Panc1 (cell line): ENCODE results near the gene CDK11A. TPM values are rescaled to one million over a fixed set of nuclear protein-coding genes. Genes with fewer than 3 reads are reported as not detected.

Experiments used
- ATAC-seq: fragments of 200-7000 bp; cut with Tn5 transposase; 2 replicates; pipeline ENCODE4 v1.9.1; 2020; ENCODE audit warnings: mild to moderate bottlenecking, moderate library complexity
- BruUV-seq: library from RNA; stranded (reverse); fragments of 400-500 nt; replicated peaks from 2 replicates; lab custom pipeline; 2021; lab: Mats Ljungman, UMichigan
- CTCF ChIA-PET: fragments of 300-600 bp; sonication (Branson Sonifier 250); formaldehyde crosslinking; loops from one replicate; lab custom pipeline; 2022; ENCODE audit warnings: antibody characterized with exemption; lab: Charles Lee
- POLR2A ChIA-PET: fragments of 300-600 bp; sonication (Branson Sonifier 250); formaldehyde crosslinking; loops from one replicate; lab custom pipeline; 2022; ENCODE audit warnings: antibody characterized with exemption; lab: Charles Lee
- DNase-seq: peaks from one replicate; pipeline ENCODE4 v3.0.0-alpha.2; 2010; ENCODE audit warnings: low read depth, low spot score
- H3K27ac ChIP-seq: 2 replicates; pipeline ENCODE4 v1.5.1; 2011; ENCODE audit warnings: mild to moderate bottlenecking, low read length, inconsistent platforms
- H3K27me3 ChIP-seq: fragments of 200-500 bp; sonication (Bioruptor generic); 2 replicates; pipeline ENCODE4 v1.6.0; 2014; ENCODE audit warnings: low read length, inconsistent platforms; ENCODE audit not compliant: control insufficient read depth, insufficient read depth
- H3K36me3 ChIP-seq: fragments of 200-500 bp; sonication (Bioruptor generic); 2 replicates; pipeline ENCODE4 v1.5.1; 2014; ENCODE audit warnings: inconsistent platforms, mild to moderate bottlenecking, low read length, moderate library complexity; ENCODE audit not compliant: control insufficient read depth, insufficient read depth
- H3K4me1 ChIP-seq: 2 replicates; pipeline ENCODE4 v1.5.1; 2011; ENCODE audit warnings: inconsistent platforms, mild to moderate bottlenecking, low read length, moderate library complexity; ENCODE audit not compliant: control insufficient read depth, insufficient read depth
- H3K4me3 ChIP-seq, 2 experiments: 2 replicates each; pipeline ENCODE4 v1.5.1; 2011 to 2012; ENCODE audit warnings: low read depth in 2 of 2, low read length in 2 of 2, mild to moderate bottlenecking in 2 of 2, inconsistent platforms in 1 of 2, moderate library complexity in 1 of 2
- H3K9me3 ChIP-seq: fragments of 200-500 bp; sonication (Bioruptor generic); 2 replicates; pipeline ENCODE4 v1.5.1; 2014; ENCODE audit warnings: low read depth, mild to moderate bottlenecking, inconsistent platforms, low read length, moderate library complexity; ENCODE audit not compliant: control insufficient read depth, insufficient read depth
- POLR2AphosphoS5 ChIP-seq: IDR thresholded peaks from 2 replicates; pipeline ENCODE4 v1.6.1; 2012; ENCODE audit warnings: mild to moderate bottlenecking, low read depth, low read length, moderate library complexity
- SIN3A ChIP-seq: IDR thresholded peaks from 2 replicates; pipeline ENCODE4 v1.6.1; 2012; ENCODE audit warnings: low read depth, mild to moderate bottlenecking, low read length, moderate library complexity, borderline replicate concordance; ENCODE audit not compliant: insufficient read depth
- TCF7L2 ChIP-seq: IDR thresholded peaks from 2 replicates; pipeline ENCODE4 v1.6.1; 2011; ENCODE audit warnings: mild to moderate bottlenecking, low read depth, low read length, inconsistent platforms
- in situ Hi-C: cut with HindIII; loops from 2 replicates; pipeline ENCODE4 v1.10.0; 2016; ENCODE audit warnings: low sequenced_read_pairs, low pct_unique_long_range_greater_than_20kb
- intact Hi-C: fragments of 100-400 bp; cut with micrococcal nuclease; formaldehyde crosslinking; loops from one replicate; pipeline ENCODE4 v1.10.0; 2022; ENCODE audit not compliant: unreplicated experiment
- total RNA-seq: library from RNA; stranded (reverse); gene quantifications from one replicate; pipeline ENCODE4 v1.2.1, GENCODE V29; 2021; ENCODE audit not compliant: unreplicated experiment
- TF ChIP-seq, protein P1 (sequence below), 2 experiments: IDR thresholded peaks; 2 replicates each; pipeline ENCODE4 v1.6.1; 2011 to 2012; ENCODE audit warnings: low read depth in 2 of 2, control low read depth in 1 of 2, low read length in 1 of 2, mild to moderate bottlenecking in 1 of 2, moderate library complexity in 1 of 2; ENCODE audit not compliant: insufficient read depth in 1 of 2
- TF ChIP-seq, protein P2 (sequence below): fragments of 450-650 bp; IDR thresholded peaks from 2 replicates; pipeline ENCODE4 v1.5.1; 2017; ENCODE audit warnings: mild to moderate bottlenecking

The CDK11A gene
- total RNA-seq, 1 experiment from 2014 or later, result 83.6 TPM

DNA sequence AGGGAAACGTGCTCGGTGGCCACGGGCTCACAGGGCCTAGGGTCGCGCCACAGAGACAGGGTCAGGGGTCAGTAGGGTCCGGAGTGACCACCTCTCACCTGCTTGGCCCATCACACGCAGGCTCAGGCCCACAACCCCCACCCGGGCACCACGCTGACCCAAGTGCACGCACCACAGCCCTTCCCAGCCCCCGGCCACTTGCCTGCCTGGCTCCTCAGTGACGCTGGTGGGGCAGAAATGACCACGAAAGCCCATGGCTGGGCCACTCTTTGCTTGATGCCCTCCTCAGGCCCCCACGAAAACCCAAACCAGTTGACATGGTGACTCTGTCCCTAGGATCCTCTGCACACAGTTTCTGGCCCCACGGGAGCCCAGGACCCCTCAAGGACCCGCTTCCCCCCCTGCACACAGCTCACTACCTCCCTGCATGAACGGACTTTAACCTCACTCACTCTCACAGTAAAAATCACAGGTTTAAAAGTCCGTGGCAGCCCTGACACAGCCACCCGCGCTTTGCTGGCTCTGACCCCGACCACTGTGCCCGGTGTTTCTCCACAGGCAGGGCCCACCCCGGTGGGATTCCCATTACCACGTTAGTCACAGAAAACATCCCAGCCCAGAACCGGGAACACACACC, 33.4 kb upstream of the CDK11A start:
- in situ Hi-C loops, result no loop called here
- H3K4me1 ChIP-seq, result no peaks in the 10 kb centered on the region
- TF ChIP-seq, protein P1, sequence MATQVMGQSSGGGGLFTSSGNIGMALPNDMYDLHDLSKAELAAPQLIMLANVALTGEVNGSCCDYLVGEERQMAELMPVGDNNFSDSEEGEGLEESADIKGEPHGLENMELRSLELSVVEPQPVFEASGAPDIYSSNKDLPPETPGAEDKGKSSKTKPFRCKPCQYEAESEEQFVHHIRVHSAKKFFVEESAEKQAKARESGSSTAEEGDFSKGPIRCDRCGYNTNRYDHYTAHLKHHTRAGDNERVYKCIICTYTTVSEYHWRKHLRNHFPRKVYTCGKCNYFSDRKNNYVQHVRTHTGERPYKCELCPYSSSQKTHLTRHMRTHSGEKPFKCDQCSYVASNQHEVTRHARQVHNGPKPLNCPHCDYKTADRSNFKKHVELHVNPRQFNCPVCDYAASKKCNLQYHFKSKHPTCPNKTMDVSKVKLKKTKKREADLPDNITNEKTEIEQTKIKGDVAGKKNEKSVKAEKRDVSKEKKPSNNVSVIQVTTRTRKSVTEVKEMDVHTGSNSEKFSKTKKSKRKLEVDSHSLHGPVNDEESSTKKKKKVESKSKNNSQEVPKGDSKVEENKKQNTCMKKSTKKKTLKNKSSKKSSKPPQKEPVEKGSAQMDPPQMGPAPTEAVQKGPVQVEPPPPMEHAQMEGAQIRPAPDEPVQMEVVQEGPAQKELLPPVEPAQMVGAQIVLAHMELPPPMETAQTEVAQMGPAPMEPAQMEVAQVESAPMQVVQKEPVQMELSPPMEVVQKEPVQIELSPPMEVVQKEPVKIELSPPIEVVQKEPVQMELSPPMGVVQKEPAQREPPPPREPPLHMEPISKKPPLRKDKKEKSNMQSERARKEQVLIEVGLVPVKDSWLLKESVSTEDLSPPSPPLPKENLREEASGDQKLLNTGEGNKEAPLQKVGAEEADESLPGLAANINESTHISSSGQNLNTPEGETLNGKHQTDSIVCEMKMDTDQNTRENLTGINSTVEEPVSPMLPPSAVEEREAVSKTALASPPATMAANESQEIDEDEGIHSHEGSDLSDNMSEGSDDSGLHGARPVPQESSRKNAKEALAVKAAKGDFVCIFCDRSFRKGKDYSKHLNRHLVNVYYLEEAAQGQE (IDR thresholded peaks at IDR 0.05; ENCODE audit: insufficient read depth in 1 of 2, low read depth in 2 of 2, low read length in 1 of 2), result no peak
- no peak for TF ChIP-seq TCF7L2
- TF ChIP-seq POLR2AphosphoS5, result no peak
- no peak for TF ChIP-seq SIN3A
- TF ChIP-seq, protein P2, sequence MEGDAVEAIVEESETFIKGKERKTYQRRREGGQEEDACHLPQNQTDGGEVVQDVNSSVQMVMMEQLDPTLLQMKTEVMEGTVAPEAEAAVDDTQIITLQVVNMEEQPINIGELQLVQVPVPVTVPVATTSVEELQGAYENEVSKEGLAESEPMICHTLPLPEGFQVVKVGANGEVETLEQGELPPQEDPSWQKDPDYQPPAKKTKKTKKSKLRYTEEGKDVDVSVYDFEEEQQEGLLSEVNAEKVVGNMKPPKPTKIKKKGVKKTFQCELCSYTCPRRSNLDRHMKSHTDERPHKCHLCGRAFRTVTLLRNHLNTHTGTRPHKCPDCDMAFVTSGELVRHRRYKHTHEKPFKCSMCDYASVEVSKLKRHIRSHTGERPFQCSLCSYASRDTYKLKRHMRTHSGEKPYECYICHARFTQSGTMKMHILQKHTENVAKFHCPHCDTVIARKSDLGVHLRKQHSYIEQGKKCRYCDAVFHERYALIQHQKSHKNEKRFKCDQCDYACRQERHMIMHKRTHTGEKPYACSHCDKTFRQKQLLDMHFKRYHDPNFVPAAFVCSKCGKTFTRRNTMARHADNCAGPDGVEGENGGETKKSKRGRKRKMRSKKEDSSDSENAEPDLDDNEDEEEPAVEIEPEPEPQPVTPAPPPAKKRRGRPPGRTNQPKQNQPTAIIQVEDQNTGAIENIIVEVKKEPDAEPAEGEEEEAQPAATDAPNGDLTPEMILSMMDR, result no peak
- H3K27me3 ChIP-seq, result no peaks in the 10 kb centered on the region
- H3K27ac ChIP-seq, result no peak overlapping the region
- POLR2A ChIA-PET, result interaction anchor here (0.6 kb wide), 1 partner anchor 139 kb away, joined by 10 read pairs; no protein-coding TSS in a partner anchor
- CTCF ChIA-PET, result no interaction called here
- H3K4me3 ChIP-seq, result no peak overlapping the region
- no peak for DNase-seq
- ATAC-seq, result no peak
- intact Hi-C loops, result no loop called here
- H3K9me3 ChIP-seq, result no peaks in the 10 kb centered on the region
- H3K36me3 ChIP-seq, result peaks cover 4% of the 10 kb centered on the region; the same call in 1 of the 2 replicates
- no TSS peak for BruUV-seq

DNA sequence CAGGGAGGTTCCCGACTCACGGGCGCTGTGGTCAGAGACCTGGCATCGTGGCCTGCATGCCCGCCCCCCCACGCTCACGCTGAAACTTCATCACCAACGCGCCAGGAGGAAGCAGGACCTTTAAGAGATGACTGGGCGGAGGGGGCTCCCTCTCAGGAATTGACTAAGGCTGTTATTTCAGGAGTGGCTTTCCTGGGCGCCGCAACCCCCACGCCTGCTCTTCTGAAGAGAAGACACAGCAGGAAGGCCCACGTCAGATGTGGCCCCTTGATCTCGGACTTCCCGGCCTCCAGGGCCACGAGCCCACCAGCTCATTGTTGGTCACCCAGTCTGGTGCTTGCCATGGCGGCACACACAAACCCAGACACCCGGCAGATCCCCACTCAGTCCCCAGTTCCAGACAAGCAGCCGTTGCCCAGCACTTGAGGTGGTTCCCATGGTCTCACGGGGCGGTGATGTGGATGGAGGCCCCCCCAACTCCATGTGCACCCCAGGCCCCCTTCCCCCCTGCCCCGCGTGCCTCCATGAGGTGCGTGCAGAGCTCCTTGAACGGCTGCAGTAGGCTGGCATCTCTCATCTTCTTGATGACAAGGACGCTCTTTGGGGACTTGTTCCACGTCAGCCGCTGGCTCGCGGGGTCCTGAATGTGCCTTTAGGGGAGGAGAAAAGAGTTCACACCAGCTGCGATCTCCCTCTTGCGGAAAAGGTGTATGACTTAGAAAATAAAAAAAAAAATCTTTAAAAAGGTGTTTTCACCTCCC, 32.7 kb upstream of the CDK11A start:
- DNase-seq (no peak), ATAC-seq (no peak)
- no TSS peak for BruUV-seq
- POLR2A ChIA-PET, result no interaction called here
- Histone ChIP-seq H3K4me3 (no peak overlapping the region), H3K4me1 (no peaks in the 10 kb centered on the region), H3K9me3 (no peaks in the 10 kb centered on the region), H3K27ac (no peak overlapping the region), H3K27me3 (no peaks in the 10 kb centered on the region), H3K36me3 (peaks cover 2% of the 10 kb centered on the region; the same call in 1 of the 2 replicates)
- in situ Hi-C loops, result no loop called here
- CTCF ChIA-PET, result no interaction called here
- no peak for TF ChIP-seq SIN3A
- no peak for TF ChIP-seq TCF7L2
- intact Hi-C loops, result no loop called here

DNA sequence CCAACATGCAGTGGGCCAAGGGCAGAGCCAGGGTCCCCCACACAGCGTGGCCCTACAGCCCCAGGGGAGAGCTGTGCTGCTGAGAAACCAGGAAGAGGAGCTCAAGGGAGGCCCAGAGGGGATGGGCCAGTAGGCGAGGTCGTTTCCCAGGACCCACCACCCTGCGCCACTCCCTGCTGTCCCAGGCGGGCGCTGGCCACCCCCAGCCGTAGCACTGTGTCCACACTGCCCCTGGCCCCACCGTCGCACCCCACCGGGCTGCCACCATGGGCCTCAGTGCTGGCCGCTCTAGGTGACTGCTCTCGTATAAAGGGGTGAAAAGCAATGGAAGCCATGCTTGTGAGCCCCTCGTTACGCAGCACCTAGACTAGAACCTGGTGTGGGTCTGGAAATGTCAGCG, 31.7 kb upstream of the CDK11A start:
- Histone ChIP-seq H3K27me3 (no peaks in the 10 kb centered on the region), H3K9me3 (no peaks in the 10 kb centered on the region), H3K36me3 (no peaks in the 10 kb centered on the region), H3K27ac (no peak overlapping the region), H3K4me1 (no peaks in the 10 kb centered on the region), H3K4me3 (no peak overlapping the region)
- ChIA-PET CTCF (no interaction called here), POLR2A (no interaction called here)
- in situ Hi-C loops (no loop called here), intact Hi-C loops (no loop called here)
- DNase-seq, result no peak
- TF ChIP-seq, protein P2, result no peak
- no peak for ATAC-seq
- BruUV-seq, result no TSS peak
